HG03571 (cell line): ENCODE data around the gene STRIP1.

ENCODE experiments used
- ATAC-seq: cut with Tn5 transposase; IDR thresholded peaks from one replicate; pipeline ENCODE4 v1.9.1; 2021; ENCODE audit not compliant: unreplicated experiment

Gene STRIP1

GRCh38 chr1:110091791-110092190, 57.4 kb downstream of the STRIP1 start:
- ATAC-seq: no peak

- ATAC-seq: no peak
These were observed 58.6 kb downstream of the STRIP1 start for GRCh38 chr1:110092991-110093390.

GRCh38 chr1:110094931-110095654, 60.7 kb downstream of the STRIP1 start:
- ATAC-seq: no peak

- no peak for ATAC-seq
These were observed 63.2 kb downstream of the STRIP1 start for GRCh38 chr1:110097507-110098221.

- no peak for ATAC-seq
These were observed 64.0 kb downstream of the STRIP1 start for GRCh38 chr1:110098222-110099026.

- ATAC-seq: no peak
These were observed 65.9 kb downstream of the STRIP1 start for GRCh38 chr1:110100335-110100734.

- ATAC-seq: no peak
These were observed 67.7 kb downstream of the STRIP1 start for GRCh38 chr1:110102081-110102480.
